ENCODE data around the gene GKN2.

- TF ChIP-seq CTCF (IDR thresholded peaks at IDR 0.05; ENCODE audit: borderline replicate concordance, extremely low read depth, low read length, poor library complexity, severe bottlenecking), result no peak
- no peak for TF ChIP-seq EZH2 (IDR thresholded peaks at IDR 0.05; ENCODE audit: borderline replicate concordance, low read depth, low read length, severe bottlenecking)
These were observed 44.2 kb downstream of the GKN2 start for GRCh38 chr2:68908392-68908970.
